Mononuclear cell (primary cell): ENCODE results near the gene TMEM121B. TPM values are rescaled to one million over a fixed set of nuclear protein-coding genes. Genes with fewer than 3 reads are reported as not detected.

Experiments used
- H3K27me3 ChIP-seq: 2 replicates; pipeline ENCODE4 v1.6.0; 2011; ENCODE audit warnings: low read length, control low read depth; ENCODE audit not compliant: insufficient read depth
- H3K4me1 ChIP-seq: 2 replicates; pipeline ENCODE4 v1.5.1; 2011; ENCODE audit warnings: mild to moderate bottlenecking, low read length, control low read depth; ENCODE audit not compliant: insufficient read depth
- H3K4me3 ChIP-seq: 2 replicates; pipeline ENCODE4 v1.5.1; 2011; ENCODE audit warnings: mild to moderate bottlenecking, low read length, moderate library complexity
- H3K9me3 ChIP-seq: 2 replicates; pipeline ENCODE4 v1.5.1; 2011; ENCODE audit warnings: low read depth, mild to moderate bottlenecking, control low read depth, low read length
- total RNA-seq: library from RNA; depleted of rRNA; stranded (reverse); fragments of >200 nt; gene quantifications from one replicate; pipeline ENCODE4 v1.2.3, GENCODE V29; 2012

The TMEM121B gene
- total RNA-seq, 1 donor, result 1.3 TPM

DNA sequence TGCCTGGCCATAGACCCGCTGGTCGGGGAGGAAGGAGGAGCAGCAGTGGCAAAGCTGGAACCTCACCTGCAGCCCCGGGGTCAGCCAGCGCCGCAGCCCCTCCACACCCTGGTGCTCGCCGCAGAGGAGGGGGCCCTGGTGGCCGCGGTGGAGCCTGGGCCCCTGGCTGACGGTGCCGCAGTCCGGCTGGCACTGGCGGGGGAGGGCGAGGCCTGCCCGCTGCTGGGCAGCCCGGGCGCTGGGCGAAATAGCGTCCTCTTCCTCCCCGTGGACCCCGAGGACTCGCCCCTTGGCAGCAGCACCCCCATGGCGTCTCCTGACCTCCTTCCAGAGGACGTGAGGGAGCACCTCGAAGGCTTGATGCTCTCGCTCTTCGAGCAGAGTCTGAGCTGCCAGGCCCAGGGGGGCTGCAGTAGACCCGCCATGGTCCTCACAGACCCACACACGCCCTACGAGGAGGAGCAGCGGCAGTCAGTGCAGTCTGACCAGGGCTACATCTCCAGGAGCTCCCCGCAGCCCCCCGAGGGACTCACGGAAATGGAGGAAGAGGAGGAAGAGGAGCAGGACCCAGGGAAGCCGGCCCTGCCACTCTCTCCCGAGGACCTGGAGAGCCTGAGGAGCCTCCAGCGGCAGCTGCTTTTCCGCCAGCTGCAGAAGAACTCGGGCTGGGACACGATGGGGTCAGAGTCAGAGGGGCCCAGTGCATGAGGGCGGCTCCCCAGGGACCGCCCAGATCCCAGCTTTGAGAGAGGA is 11.9 kb downstream of the TMEM121B start:
- H3K27me3 ChIP-seq, result no peaks in the 10 kb centered on the region
- H3K4me1 ChIP-seq, result peaks cover 98% of the 10 kb centered on the region
- H3K9me3 ChIP-seq, result no peaks in the 10 kb centered on the region
- no peak overlapping the region for H3K4me3 ChIP-seq

DNA sequence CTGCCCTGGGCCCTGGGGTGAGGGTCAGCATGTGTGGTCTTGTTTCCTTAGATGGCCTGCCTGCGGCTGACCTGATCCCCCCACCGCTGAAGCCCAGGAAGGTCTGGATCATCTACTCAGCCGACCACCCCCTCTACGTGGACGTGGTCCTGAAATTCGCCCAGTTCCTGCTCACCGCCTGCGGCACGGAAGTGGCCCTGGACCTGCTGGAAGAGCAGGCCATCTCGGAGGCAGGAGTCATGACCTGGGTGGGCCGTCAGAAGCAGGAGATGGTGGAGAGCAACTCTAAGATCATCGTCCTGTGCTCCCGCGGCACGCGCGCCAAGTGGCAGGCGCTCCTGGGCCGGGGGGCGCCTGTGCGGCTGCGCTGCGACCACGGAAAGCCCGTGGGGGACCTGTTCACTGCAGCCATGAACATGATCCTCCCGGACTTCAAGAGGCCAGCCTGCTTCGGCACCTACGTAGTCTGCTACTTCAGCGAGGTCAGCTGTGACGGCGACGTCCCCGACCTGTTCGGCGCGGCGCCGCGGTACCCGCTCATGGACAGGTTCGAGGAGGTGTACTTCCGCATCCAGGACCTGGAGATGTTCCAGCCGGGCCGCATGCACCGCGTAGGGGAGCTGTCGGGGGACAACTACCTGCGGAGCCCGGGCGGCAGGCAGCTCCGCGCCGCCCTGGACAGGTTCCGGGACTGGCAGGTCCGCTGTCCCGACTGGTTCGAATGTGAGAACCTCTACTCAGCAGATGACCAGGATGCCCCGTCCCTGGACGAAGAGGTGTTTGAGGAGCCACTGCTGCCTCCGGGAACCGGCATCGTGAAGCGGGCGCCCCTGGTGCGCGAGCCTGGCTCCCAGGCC is 12.7 kb downstream of the TMEM121B start:
- Histone ChIP-seq H3K4me1 (peaks cover 98% of the 10 kb centered on the region), H3K27me3 (no peaks in the 10 kb centered on the region)

GRCh38 chr22:17107547-17107810 is 13.7 kb downstream of the TMEM121B start:
- Histone ChIP-seq H3K9me3 (no peaks in the 10 kb centered on the region), H3K4me3 (no peak overlapping the region), H3K4me1 (peaks cover 98% of the 10 kb centered on the region), H3K27me3 (no peaks in the 10 kb centered on the region)

More for the DNA sequence above, 12.7 kb downstream of the TMEM121B start:
- H3K4me3 ChIP-seq, result no peak overlapping the region
- no peaks in the 10 kb centered on the region for H3K9me3 ChIP-seq

DNA sequence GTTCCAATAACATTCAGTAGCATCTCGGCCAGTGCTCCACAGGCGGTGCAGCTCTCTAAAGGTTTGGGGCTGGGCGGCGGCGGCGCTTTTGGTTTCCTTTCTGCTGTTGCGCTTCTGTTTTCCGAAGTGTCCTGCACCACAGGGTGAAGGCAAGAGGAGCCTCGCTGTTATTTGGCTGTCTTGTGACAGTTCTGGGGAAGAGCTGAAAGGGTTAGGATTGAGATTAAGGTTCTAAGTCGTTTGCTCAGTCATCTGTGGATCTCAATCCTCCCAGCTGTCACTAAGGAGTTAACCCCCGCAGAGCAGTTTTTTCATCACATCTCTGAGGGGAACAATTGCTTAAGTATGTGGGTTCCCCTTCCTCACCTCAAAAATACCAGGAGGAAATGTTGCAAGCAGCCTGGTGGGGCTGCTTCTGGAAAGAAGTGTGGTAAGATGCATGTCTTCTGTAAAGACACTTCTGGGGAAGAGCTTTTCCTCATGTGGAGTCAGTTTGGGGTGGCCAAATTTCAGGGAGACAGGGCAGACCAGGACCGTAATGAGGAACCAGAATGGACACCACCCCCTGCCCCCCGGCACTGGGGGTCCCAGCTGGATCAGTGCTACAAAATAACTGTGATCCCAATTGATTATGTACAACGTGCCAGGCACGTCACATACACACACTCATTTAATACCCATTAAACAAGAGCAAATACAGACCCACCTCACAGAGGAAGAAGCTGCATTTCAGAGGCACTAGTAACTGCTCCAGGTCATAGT is 14.2 kb downstream of the TMEM121B start:
- Histone ChIP-seq H3K4me1 (peaks cover 98% of the 10 kb centered on the region), H3K4me3 (no peak overlapping the region)

DNA sequence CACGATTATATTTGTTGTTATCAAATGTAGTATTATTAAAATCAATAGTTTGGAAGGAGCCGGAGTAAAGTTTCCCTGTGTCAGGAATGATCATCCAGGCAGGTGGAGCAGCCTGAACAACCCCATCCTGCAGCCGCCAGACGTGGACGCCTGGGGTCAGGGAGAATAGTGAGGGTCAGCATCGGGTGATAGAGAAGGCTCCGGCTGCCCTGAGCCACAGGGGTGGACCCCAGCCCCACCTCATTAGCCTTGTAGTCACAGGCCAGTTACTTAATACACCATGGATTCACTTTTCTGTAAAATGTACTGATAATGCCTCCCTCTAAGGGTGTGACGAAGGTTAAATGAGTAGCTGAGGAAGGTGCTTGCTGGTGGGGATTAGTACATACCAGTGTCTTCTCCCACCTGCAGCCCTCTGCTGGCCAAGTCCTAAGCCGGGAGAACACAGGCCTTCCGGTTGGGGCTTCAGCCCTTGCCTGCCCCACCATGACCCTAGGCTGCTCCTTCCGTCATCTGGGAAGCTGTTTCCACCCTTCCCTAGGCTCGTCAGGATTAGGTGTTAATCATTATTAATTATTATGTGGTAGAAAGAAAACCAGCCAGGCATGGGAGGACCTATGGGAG is 14.9 kb downstream of the TMEM121B start:
- H3K9me3 ChIP-seq, result no peaks in the 10 kb centered on the region
- peaks cover 98% of the 10 kb centered on the region for H3K4me1 ChIP-seq
- H3K4me3 ChIP-seq, result no peak overlapping the region
- no peaks in the 10 kb centered on the region for H3K27me3 ChIP-seq

More for the DNA sequence above, 14.2 kb downstream of the TMEM121B start:
- Histone ChIP-seq H3K27me3 (no peaks in the 10 kb centered on the region), H3K9me3 (no peaks in the 10 kb centered on the region)

DNA sequence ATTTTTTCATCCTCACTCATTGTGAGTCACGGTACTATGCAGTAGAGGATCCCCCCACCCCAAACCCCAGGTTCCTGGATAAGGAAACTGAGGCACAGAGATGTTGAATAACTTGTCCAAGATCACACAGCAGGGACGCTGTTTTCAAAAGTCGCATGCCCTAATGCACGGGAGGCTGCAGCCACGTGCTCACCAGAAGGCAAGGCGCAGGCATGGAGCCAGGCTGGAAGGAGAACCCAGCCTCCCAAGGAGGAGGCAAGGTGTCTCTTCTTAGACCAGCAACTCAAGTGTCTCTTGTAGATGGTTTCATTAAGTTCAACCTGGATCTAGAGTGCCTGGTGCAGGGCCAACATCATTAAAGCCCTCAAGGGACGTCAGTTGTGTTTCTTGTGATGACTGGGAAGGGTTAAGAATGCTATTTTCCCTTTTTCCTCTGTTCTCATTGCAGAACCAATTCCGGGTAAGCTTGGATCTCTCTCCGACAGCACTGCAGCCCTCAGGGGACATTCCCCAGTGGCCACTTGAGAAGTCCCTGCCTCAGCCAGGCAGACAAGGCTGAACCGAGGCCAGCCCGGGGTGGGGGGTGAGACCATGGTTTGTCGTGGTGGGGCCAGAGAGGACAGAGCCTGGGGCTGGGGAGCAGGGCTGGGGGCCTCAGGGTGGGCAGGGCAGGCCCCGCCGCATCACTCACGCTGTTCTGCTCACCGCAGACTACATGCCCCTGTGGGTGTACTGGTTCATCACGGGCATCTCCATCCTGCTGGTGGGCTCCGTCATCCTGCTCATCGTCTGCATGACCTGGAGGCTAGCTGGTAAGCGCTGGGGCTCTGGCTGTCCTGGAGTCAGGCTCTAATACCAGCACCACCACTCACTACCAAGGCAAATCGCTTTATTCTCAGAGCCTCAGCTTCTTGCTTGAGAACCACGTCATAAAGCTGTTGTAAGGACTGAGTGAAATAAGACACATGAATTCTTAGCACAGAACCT is 15.7 kb downstream of the TMEM121B start:
- H3K9me3 ChIP-seq, result no peaks in the 10 kb centered on the region
- peaks cover 100% of the 10 kb centered on the region for H3K4me1 ChIP-seq
- no peak overlapping the region for H3K4me3 ChIP-seq
- no peaks in the 10 kb centered on the region for H3K27me3 ChIP-seq

GRCh38 chr22:17104336-17104935 is 16.7 kb downstream of the TMEM121B start:
- Histone ChIP-seq H3K27me3 (no peaks in the 10 kb centered on the region), H3K4me3 (no peak overlapping the region), H3K4me1 (peaks cover 100% of the 10 kb centered on the region), H3K9me3 (no peaks in the 10 kb centered on the region)

DNA sequence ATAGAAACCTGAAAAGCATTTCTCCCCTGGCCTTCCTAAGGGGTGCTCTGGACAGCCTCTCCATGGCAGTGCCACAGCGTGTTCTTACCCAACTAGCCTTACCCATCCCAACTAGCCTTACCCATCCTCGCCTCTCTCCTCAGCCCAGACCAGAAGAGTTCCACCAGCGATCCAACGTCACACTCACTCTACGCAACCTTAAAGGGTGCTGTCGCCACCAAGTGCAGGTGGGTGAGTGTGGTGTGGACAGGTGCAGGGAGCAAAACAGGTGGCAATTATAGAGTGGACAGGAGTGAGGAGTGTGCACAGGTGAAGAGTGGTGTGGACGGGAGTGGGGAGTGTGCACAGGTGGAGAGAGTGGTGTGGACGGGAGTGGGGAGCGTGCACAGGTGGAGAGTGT is 17.8 kb downstream of the TMEM121B start:
- H3K4me3 ChIP-seq, result no peak overlapping the region
- H3K27me3 ChIP-seq, result no peaks in the 10 kb centered on the region
- H3K9me3 ChIP-seq, result no peaks in the 10 kb centered on the region
- peaks cover 100% of the 10 kb centered on the region for H3K4me1 ChIP-seq

DNA sequence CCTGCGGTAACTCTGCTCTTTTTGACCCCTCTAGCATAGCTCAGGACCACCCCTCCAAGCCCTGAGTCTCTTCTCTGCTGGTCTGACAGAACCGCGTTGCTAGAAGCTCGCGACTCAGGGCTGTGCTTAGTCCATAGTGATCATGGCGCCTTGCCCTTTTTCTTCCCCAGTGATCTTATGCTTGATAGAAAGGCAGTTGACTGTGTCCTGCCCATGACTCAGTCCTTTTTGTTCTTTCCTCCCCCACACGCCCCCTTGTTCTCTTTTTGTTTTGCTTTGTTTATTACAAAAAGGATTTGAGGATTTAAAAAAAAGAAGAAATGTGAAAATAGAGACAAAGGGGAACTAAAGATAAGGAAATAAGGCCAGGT is 18.9 kb downstream of the TMEM121B start:
- H3K4me1 ChIP-seq, result peaks cover 100% of the 10 kb centered on the region
- H3K9me3 ChIP-seq, result no peaks in the 10 kb centered on the region
- H3K27me3 ChIP-seq, result no peaks in the 10 kb centered on the region
- no peak overlapping the region for H3K4me3 ChIP-seq

- peaks cover 100% of the 10 kb centered on the region for H3K4me1 ChIP-seq
- no peak overlapping the region for H3K4me3 ChIP-seq
- H3K9me3 ChIP-seq, result no peaks in the 10 kb centered on the region
- H3K27me3 ChIP-seq, result no peaks in the 10 kb centered on the region
These were observed 19.5 kb downstream of the TMEM121B start for GRCh38 chr22:17101475-17102296.

- H3K4me3 ChIP-seq, result no peak overlapping the region
- peaks cover 100% of the 10 kb centered on the region for H3K4me1 ChIP-seq
- no peaks in the 10 kb centered on the region for H3K9me3 ChIP-seq
- no peaks in the 10 kb centered on the region for H3K27me3 ChIP-seq
These were observed 20.5 kb downstream of the TMEM121B start for GRCh38 chr22:17100621-17101020.

DNA sequence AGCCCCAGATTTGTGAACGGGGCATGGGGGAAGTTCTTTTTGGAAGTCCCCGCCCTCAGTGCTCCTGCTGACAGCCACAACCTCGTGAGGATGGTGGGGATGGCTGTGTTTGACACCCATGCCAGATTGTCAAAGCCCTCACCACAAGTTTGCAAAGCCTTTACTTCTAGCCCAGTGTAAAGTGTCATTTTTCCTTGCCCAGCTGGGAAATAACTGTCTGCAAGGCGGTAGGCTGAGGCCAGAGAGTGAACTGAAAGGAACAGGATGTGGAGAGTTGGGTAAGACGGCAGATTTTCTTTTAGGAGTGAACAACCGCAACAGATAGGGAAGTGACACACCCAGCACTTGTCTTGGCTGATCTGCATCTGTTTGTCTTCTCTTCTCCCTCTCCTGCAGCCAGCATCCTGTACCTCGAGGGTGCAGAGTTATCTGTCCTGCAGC is 22.8 kb downstream of the TMEM121B start:
- no peaks in the 10 kb centered on the region for H3K9me3 ChIP-seq
- H3K4me1 ChIP-seq, result peaks cover 94% of the 10 kb centered on the region
- H3K27me3 ChIP-seq, result no peaks in the 10 kb centered on the region
- no peak overlapping the region for H3K4me3 ChIP-seq

GRCh38 chr22:17097701-17098100 is 23.5 kb downstream of the TMEM121B start:
- Histone ChIP-seq H3K27me3 (no peaks in the 10 kb centered on the region), H3K4me3 (no peak overlapping the region), H3K9me3 (no peaks in the 10 kb centered on the region), H3K4me1 (peaks cover 94% of the 10 kb centered on the region)
